Measurements from ENCODE around the gene ANKRD22.
"Not testable (repeated sequence)": the region's sequence is repeated elsewhere in the genome, so short reads cannot be mapped to it uniquely, and the experiment has no call there.

Gene ANKRD22

GRCh38 chr10:88877298-88877697 is 25.7 kb upstream of the ANKRD22 start:
- no peak for DNase-seq (ENCODE audit: low spot score)

DNA sequence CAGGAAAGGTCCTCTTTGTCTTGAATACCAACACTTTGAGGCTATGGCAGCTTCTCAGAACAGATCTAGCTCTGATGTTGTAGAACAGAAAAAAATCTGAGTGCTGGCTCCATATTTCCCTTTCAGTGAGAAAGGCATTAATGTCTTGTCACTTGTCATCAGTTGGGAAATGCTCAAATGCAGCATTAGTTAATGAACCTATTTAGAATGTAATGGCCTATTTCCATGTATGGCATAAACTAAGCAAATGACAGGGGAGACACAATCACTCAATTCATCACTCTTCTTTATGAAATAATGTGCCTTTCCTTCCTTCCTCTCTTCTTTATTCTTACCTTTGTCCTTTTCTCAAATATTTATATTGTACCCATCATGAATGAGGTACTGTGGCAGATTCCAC is 23.4 kb upstream of the ANKRD22 start:
- DNase-seq (ENCODE audit: low spot score): no peak

DNA sequence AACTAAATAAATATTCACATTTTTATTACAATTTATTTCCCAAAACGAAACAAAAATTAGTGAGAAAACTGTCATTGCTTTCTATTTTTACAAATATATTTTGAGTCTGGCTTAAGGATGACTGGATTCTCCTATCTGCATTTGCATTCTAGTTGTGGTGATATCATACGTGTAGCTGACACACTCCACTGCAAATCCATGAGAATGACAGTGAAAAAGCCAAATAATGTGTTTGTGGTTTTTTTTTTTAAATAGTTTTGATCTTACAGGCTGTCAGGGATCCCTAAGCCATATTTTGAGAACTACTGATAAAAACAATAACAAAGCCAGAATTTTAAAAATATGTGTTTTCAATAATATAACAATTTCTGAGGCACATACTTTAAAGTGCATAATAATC is 22.6 kb upstream of the ANKRD22 start:
- DNase-seq (ENCODE audit: low spot score): no peak

DNA sequence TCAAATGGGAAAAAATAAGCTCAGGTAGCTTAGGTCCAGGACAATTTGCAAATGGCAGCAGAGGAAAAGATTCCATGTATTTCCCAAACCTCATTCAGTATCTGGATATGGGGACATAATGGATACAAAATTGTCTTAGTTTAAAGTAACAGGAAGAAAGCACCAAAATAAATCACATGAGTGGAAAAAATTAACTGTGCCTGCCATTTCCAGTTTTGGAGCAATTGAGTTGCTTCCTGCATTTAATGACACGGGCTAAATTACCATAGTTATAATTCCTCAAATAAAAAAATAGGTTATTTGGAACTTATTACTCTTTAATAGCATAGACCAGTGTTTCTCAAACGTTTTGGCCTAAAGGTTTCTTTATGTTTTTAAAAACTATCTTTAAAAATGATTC is 22.1 kb upstream of the ANKRD22 start:
- DNase-seq (ENCODE audit: low spot score): no peak

- DNase-seq (ENCODE audit: low spot score): no peak
Observed at GRCh38 chr10:88870089-88870488, 18.4 kb upstream of the ANKRD22 start.

DNA sequence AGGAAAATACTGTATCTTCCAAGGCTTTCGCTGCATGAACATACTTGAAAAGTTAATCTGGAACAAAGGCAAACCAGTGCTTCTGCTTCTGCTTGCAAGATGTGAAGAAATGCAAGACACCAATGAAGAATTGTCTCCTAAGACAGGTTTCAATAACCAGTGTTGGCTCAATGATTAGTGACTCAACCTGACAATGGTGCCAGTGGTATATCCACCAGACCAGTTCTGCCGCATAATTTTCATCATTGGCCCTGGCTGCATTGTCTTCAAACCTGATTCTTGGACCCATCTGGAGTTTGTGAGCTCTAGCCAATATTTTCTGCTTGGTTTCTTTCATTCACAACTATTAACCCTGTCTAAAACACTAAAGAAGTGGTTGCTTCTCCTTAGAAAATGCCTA is 14.8 kb upstream of the ANKRD22 start:
- no peak for DNase-seq (ENCODE audit: low spot score)

GRCh38 chr10:88865281-88865876 is 13.7 kb upstream of the ANKRD22 start:
- no peak for DNase-seq (ENCODE audit: low spot score)

DNA sequence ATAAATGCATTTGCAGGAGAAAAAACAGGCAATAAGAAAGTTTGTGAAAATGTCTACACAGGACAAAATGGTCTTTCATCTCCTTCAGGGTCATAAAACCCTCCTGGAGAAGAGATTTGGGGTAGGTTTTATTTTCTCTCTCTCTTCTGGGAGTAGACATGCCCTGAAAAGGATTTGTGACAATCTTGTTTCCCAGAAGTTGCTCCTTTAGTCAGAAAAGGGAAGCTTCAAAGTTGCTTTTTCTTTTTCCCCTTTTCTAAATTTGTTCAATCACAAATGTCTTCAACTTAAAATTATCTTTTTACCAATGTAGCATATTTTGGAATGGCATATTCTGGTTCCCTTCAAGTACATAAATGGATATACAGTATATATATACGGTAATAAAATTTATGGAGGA is 9.4 kb upstream of the ANKRD22 start:
- DNase-seq (ENCODE audit: low spot score): no peak

DNA sequence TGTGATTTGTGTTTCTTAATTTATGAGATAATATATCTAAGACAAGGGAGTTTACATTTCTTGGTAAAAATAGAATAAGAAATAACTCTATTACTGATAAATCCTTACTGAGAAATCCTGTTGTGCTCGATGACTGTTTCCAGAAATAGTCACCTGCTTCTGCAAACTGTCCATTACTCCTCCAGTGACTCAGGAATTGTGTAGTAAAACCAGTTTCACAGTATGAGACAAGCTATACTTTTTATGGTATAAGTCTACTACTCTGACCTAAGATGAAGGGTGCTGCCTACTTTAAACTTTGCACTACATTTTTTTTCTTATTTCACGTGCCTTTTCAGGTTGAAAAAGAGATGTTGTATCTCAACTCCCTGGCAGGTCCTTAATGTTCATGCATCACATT is 6.8 kb upstream of the ANKRD22 start:
- no peak for DNase-seq (ENCODE audit: low spot score)

DNA sequence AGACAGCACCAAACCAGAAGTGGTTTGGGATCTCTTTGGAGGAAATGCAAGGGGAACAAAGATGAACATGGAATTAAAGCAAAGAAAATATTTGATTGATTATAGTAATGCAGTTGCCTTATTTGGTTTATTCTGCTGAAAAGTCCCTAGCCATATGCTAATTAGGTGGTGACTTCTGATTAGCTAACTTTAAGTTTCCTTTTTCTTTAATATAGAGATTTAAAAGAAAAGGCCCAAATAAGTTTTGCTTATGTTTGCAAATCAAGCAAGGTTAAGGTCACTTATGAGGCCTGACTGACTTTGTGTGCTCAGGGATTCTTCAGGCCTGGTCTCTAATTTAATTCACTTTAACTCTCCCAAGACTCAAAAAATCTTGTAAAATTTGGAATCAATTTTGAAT is 6.2 kb upstream of the ANKRD22 start:
- no peak for DNase-seq (ENCODE audit: low spot score)

DNA sequence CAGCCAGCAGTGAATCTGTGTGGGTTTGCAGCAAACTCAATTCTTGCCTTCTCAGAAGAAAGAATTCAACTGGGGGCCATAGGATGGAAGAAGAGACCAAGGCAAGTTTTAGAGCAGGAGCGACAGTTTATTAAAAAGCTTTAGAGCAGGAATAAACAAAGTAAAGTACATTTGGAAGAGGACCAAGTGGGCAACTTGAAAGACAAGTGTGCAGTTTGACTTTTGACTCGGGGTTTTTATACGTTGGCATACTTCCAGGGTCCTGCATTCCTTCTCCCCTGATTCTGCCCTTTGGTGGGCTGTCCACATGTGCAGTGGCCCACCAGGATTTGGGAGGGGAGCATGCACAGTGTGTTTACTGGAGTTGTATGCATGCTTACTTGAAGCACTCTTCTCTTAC is 3.0 kb upstream of the ANKRD22 start:
- DNase-seq (ENCODE audit: low spot score): no peak

DNA sequence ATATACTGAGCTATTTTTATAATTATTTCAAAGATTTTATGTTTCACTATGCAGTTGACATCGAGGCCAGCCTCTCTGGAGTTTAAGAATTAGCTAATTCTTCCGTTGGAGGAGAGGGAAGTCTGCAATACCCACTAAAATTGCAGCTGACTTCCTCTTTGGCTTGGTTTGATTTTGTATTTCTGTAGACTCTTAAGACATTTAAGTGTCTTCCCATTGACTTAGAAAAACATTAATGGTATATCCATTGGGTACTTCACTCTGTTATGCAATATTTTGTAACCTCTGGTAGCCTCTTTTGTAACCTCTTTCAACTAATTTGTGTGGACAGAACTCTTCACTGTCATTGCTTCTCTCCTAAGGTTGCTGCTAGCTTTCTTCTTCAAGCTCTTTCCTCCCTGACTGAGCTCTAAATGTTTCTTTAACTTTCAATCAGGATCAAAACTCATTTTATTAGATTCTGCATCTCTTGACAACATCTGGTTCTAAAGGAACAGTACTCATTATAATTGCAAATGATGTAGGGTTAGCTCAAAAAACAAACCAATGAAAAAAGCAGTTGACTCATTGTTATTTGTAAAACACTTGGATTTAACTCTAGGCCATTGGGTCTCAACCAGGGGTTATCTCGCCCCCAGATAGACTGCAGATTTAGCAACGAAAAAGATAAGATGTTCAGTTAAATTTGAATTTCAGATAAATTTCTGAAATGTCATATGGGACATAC is 1.7 kb upstream of the ANKRD22 start:
- DNase-seq (ENCODE audit: low spot score): no peak

DNA sequence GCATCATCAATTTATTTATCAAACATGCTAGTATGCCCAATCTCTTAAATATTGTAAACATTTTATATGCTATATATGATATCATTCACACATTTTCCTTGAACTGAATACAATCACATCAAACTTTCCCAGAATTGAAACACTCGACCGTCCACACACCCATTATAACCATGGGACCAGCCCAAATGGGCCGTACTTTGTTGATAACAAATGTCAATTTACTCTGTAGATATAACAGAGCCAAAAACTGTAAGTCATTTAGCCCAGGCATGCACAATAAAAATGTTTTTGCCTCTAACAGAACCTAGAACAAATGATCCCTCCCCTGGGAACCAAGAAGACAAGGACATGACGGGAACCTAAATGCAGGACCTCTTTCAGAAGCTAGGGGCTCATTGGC is 683 bp upstream of the ANKRD22 start:
- no peak for DNase-seq (ENCODE audit: low spot score)

- DNase-seq (ENCODE audit: low spot score): no peak
Observed at GRCh38 chr10:88850712-88851111, 932 bp downstream of the ANKRD22 start.

DNA sequence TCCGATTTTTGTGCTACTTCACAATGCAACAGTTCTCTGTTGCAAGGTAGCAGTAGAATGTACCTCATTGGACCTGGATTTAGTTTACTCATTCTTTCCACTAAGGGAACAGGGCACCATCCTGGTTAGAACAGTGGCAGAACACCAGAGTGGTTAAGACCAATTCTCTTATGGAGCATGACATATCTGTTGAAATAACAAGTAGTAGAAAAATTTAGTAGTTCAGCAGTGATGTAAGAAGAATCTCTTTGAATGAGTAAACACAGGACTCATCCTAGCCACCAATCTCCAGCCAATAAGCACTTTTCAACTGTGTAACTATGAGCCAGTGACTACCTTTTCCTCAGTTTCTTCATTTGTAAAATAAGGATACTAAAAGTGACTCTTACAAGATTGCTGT is 2.4 kb downstream of the ANKRD22 start:
- DNase-seq (ENCODE audit: low spot score): no peak

DNA sequence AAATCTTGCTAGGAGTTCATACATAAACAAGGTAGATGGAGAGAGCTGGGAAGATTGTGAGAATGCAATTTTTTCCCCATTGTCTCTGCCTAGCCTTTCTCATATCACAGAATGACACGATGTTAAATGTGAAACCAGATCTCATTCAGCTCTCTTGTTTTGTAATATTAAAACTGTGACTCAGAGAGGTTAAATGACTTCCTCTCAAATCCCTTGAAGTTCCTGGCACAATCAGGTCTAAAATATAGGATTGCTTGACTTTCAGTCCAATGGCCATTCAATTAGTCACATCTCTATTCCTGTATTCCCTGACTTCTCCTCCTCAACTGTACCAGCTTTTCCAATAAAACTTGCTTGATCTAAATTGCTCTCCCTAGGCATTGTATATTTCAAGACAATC is 3.1 kb downstream of the ANKRD22 start:
- DNase-seq (ENCODE audit: low spot score): no peak

DNA sequence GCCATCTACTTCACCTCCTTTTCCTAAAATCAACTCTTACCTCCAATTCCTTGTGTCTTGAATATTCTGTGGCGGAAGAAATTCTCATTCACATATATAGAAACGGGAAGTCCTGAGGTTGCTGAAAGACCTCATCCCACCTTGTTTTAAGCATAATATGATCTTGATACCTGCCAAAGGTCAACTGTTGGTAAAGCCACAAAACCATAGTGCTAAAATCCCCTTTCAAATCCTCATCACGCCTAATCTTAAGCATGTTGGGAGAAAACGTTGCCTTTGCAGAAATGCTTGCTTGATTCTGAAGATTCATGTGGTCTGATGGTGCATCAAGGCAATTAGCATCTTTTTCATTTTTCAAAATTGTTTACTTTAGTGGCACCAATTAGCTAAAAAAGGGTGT is 8.5 kb downstream of the ANKRD22 start:
- no peak for DNase-seq (ENCODE audit: low spot score)

- DNase-seq (ENCODE audit: low spot score): no peak
Observed at GRCh38 chr10:88841316-88842111, 10.1 kb downstream of the ANKRD22 start.

DNA sequence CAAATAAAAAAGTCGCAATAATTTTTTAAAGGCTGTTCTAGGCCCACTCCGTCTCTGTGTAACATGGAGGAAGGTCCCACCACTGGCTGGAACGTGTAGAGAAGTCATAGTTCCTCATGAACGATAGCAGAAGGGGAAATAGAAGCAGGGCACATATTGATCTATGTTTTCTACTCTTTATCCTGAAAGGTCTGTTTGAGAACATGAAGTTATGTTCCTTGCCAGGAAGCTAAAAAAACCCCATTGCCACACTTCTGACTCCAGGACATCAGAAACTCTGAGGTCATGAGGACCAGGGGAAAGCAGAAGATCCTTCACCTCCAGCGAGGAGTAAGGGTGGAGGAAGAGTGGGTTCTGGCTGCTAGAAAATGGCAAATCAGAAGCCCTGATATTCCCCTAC is 10.8 kb downstream of the ANKRD22 start:
- no peak for DNase-seq (ENCODE audit: low spot score)

DNA sequence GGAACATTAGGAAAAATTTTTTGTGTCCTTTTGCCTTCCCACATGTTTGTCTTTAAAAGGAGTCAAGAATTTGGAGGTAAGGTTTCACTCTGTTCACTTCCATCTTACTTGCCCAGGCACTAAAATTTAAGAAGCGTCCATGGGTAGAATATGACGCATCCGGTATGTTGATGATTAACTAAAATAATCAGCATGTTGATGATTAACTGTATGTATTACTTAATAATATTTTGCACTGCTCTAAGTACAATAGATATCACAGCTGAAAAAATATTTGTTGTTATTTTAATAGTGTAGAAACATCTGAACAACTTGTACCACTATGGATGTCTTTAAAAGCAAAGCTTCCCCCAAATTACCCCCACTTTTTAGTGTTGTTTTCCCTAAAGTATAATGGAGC is 11.5 kb downstream of the ANKRD22 start:
- no peak for DNase-seq (ENCODE audit: low spot score)

DNA sequence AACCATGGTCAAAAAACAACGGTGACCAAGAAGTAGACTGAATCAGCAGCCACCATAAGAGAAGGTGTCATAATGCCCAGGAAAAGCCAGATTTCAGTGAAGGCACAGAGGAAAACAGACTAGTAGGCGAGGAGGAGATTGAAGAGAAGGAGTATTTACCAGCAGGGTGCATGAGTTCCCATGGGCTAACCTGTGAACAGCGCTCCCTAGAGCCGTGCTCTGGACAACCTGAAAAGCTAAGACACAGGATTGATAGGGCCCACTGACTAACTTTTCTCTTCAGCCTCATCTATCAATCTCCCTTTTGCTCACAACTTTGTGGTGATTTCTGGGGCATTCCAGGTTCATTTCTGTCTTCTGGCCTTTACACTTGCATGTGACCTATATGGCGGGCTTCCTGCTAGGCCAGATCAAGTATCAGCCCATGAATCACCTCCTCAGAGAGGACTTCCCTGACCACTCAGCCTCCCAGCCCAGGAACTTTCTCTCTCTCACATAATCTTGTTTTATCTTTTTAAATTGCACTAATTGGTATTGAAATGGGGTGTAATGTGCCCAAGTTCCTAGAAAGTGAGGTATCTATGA is 12.8 kb downstream of the ANKRD22 start:
- DNase-seq (ENCODE audit: low spot score): no peak

DNA sequence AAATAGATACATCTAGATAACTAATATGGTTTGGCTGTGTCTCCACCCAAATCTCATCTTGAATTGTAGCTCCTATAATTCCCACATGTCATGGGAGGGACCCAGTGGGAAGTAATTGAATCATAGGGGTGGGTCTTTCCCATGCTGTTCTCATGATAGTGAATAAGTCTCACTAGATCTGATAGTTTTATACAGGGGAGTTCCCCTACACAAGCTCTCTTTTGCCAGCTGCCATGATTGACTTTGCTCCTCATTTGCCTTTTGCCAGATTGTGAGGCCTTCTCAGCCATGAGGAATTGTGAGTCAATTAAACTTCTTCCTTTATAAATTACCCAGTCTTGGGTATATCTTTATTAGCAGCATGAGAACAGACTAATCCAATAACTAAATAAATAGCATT is 14.0 kb downstream of the ANKRD22 start:
- not testable (repeated sequence) for DNase-seq (ENCODE audit: low spot score)

- DNase-seq (ENCODE audit: low spot score): no peak
Observed at GRCh38 chr10:88835910-88836221, 15.8 kb downstream of the ANKRD22 start.

All from HuH-7.5 (cell line).